DOHH2 (cell line): ENCODE data around the gene FADD.

Experiments
- H3F3A ChIP-seq: fragments of 200-600 bp; sonication (generic), shearing (Covaris generic); 2 replicates; pipeline ENCODE4 v1.6.0; 2016; ENCODE audit warnings: antibody characterized with exemption, mild to moderate bottlenecking; ENCODE audit not compliant: control insufficient read depth, insufficient read depth
- H3K27ac ChIP-seq: fragments of 200-600 bp; sonication (generic); 2 replicates; pipeline ENCODE4 v1.5.1; 2014; ENCODE audit warnings: low read depth, mild to moderate bottlenecking, low read length, moderate library complexity
- H3K27me3 ChIP-seq: fragments of 200-600 bp; sonication (generic); 2 replicates; pipeline ENCODE4 v1.6.1; 2014; ENCODE audit warnings: mild to moderate bottlenecking, low read length, mixed read lengths; ENCODE audit not compliant: control insufficient read depth
- H3K36me3 ChIP-seq: fragments of 200-600 bp; sonication (generic); 2 replicates; pipeline ENCODE4 v1.6.1; 2014; ENCODE audit warnings: mild to moderate bottlenecking, low read length, moderate library complexity, mixed read lengths; ENCODE audit not compliant: control insufficient read depth
- H3K4me1 ChIP-seq: fragments of 200-600 bp; sonication (generic); 2 replicates; pipeline ENCODE4 v1.6.1; 2014; ENCODE audit warnings: mild to moderate bottlenecking, low read length, mixed read lengths; ENCODE audit not compliant: control insufficient read depth
- H3K4me2 ChIP-seq: fragments of 200-600 bp; sonication (generic); 2 replicates; pipeline ENCODE4 v1.6.0; 2014; ENCODE audit warnings: mild to moderate bottlenecking, low read length, moderate library complexity
- H3K4me3 ChIP-seq: fragments of 200-600 bp; sonication (generic); 2 replicates; pipeline ENCODE4 v1.5.1; 2014; ENCODE audit warnings: mild to moderate bottlenecking, low read length, mixed read lengths
- H3K79me2 ChIP-seq: fragments of 200-600 bp; sonication (generic); 2 replicates; pipeline ENCODE4 v1.6.1; 2014; ENCODE audit warnings: mild to moderate bottlenecking, low read length, mixed read lengths; ENCODE audit not compliant: control insufficient read depth
- H3K9me2 ChIP-seq: fragments of 200-600 bp; sonication (generic); replicated peaks from 2 replicates; pipeline ENCODE4 v1.6.1; 2014; ENCODE audit warnings: mild to moderate bottlenecking, low read length, mixed read lengths; ENCODE audit not compliant: control insufficient read depth
- H3K9me3 ChIP-seq: fragments of 200-600 bp; sonication (generic); 2 replicates; pipeline ENCODE4 v1.6.1; 2014; ENCODE audit warnings: antibody characterized with exemption, low read length, mixed read lengths; ENCODE audit not compliant: control insufficient read depth, insufficient read depth
- H4K20me1 ChIP-seq: fragments of 200-600 bp; sonication (generic); 2 replicates; pipeline ENCODE4 v1.6.0; 2014; ENCODE audit warnings: low read depth, mild to moderate bottlenecking, antibody characterized with exemption, low read length, moderate library complexity; ENCODE audit not compliant: control insufficient read depth, insufficient read depth
- CTCF ChIP-seq: fragments of 200-600 bp; sonication (generic); IDR thresholded peaks from one replicate; pipeline ENCODE4 v1.5.1; 2014; ENCODE audit warnings: antibody characterized with exemption, mild to moderate bottlenecking, low read depth, low read length; ENCODE audit not compliant: poor library complexity, severe bottlenecking
- EZH2phosphoT487 ChIP-seq: fragments of 200-600 bp; sonication (generic); IDR thresholded peaks from 2 replicates; pipeline ENCODE4 v1.6.1; 2017; ENCODE audit warnings: borderline replicate concordance, mild to moderate bottlenecking, antibody characterized with exemption, low read length, moderate library complexity, mixed read lengths

The FADD gene

GRCh38 chr11:70161043-70161625 is 42.0 kb upstream of the FADD start:
- no peaks in the 10 kb centered on the region for H3K27me3 ChIP-seq

GRCh38 chr11:70164705-70165104 is 38.4 kb upstream of the FADD start:
- no peak overlapping the region for H3K4me3 ChIP-seq
- H3K27ac ChIP-seq: no peak overlapping the region
- no peaks in the 10 kb centered on the region for H3K79me2 ChIP-seq
- TF ChIP-seq EZH2phosphoT487 (no peak), CTCF (no peak)
- no peaks in the 10 kb centered on the region for H3F3A ChIP-seq
- no peaks in the 10 kb centered on the region for H3K9me3 ChIP-seq
- H3K9me2 ChIP-seq: no peaks in the 10 kb centered on the region
- H3K36me3 ChIP-seq: no peaks in the 10 kb centered on the region
- no peaks in the 10 kb centered on the region for H3K4me1 ChIP-seq
- no peaks in the 10 kb centered on the region for H3K27me3 ChIP-seq
- no peaks in the 10 kb centered on the region for H4K20me1 ChIP-seq
- H3K4me2 ChIP-seq: no peak overlapping the region

More at GRCh38 chr11:70161043-70161625, 42.0 kb upstream of the FADD start:
- no peaks in the 10 kb centered on the region for H3K4me1 ChIP-seq
- H3K27ac ChIP-seq: no peak overlapping the region
- H3K79me2 ChIP-seq: no peaks in the 10 kb centered on the region
- H3K36me3 ChIP-seq: no peaks in the 10 kb centered on the region
- no peaks in the 10 kb centered on the region for H3K9me3 ChIP-seq
- H3K4me3 ChIP-seq: no peak overlapping the region
- H3F3A ChIP-seq: no peaks in the 10 kb centered on the region
- TF ChIP-seq CTCF: no peak
- TF ChIP-seq EZH2phosphoT487: no peak
- no peak overlapping the region for H3K4me2 ChIP-seq
- H3K9me2 ChIP-seq: no peaks in the 10 kb centered on the region
- no peaks in the 10 kb centered on the region for H4K20me1 ChIP-seq

GRCh38 chr11:70167120-70167519 is 36.0 kb upstream of the FADD start:
- H3K4me1 ChIP-seq: no peaks in the 10 kb centered on the region
- no peaks in the 10 kb centered on the region for H4K20me1 ChIP-seq
- no peaks in the 10 kb centered on the region for H3K27me3 ChIP-seq
- no peaks in the 10 kb centered on the region for H3K79me2 ChIP-seq
- no peak overlapping the region for H3K4me2 ChIP-seq
- H3K27ac ChIP-seq: no peak overlapping the region
- no peak overlapping the region for H3K4me3 ChIP-seq
- H3K9me3 ChIP-seq: no peaks in the 10 kb centered on the region
- H3F3A ChIP-seq: no peaks in the 10 kb centered on the region
- H3K36me3 ChIP-seq: no peaks in the 10 kb centered on the region
- no peaks in the 10 kb centered on the region for H3K9me2 ChIP-seq
- TF ChIP-seq CTCF: no peak
- TF ChIP-seq EZH2phosphoT487: no peak
